ENCODE measurements around the gene ANO6. TPM values are rescaled to one million over a fixed set of nuclear protein-coding genes. Genes with fewer than 3 reads are reported as not detected.

The ANO6 gene
- total and polyA plus RNA-seq, 10 donors = 2.3 to 38.5 (median 31.7) TPM

GRCh38 chr12:45263587-45263986, 47.7 kb downstream of the ANO6 start:
- H3K36me3 ChIP-seq = no peaks in the 10 kb centered on the region
- H3K27ac ChIP-seq = no peak overlapping the region
- intact Hi-C loops (cut with DNase I; ENCODE audit: low total_unique reads) = no loop called here
- H3K4me3 ChIP-seq = no peak overlapping the region
- no peaks in the 10 kb centered on the region for H3K9me3 ChIP-seq
- H3K4me1 ChIP-seq = peaks cover 0 to 25% (median 13%) of the 10 kb centered on the region in 6 donors
- TF ChIP-seq POLR2A (IDR thresholded peaks at IDR 0.05) (no peak), POLR2AphosphoS5 (IDR thresholded peaks at IDR 0.05) (no peak), CTCF (IDR thresholded peaks at IDR 0.05 in 8 of 11, conservative IDR thresholded peaks at IDR 0.05 in 3 of 11) (no peak)
- DNase-seq = no peak
- no peaks in the 10 kb centered on the region for H3K27me3 ChIP-seq (replicated peaks in 1 of 7)
- 92 to 99% (median 95%) methylated on average over 3 of the region's 3 CpGs for WGBS, 5 donors

GRCh38 chr12:45268672-45269411, 52.9 kb downstream of the ANO6 start:
- peak overlapping the region in 5 of 8 donors; percentile 0 to 49 (median 17) for H3K27ac ChIP-seq
- peaks cover 0 to 20% (median 15%) of the 10 kb centered on the region in 6 donors for H3K4me1 ChIP-seq
- peak overlapping the region in 2 of 8 donors; percentile 10 for H3K4me3 ChIP-seq
- 13 to 22% (median 16%) methylated on average over 5 of the region's 5 CpGs for WGBS, 5 donors
- H3K36me3 ChIP-seq = no peaks in the 10 kb centered on the region
- no peaks in the 10 kb centered on the region for H3K9me3 ChIP-seq
- intact Hi-C loops (cut with DNase I; ENCODE audit: low total_unique reads) = no loop called here
- H3K27me3 ChIP-seq (replicated peaks in 1 of 7) = no peaks in the 10 kb centered on the region
- TF ChIP-seq POLR2AphosphoS5 (IDR thresholded peaks at IDR 0.05) = peak in 1 of 3 donors; percentile 33
- peak in 3 of 11 experiments; percentile 23 to 39 (median 29) for TF ChIP-seq CTCF (IDR thresholded peaks at IDR 0.05 in 8 of 11, conservative IDR thresholded peaks at IDR 0.05 in 3 of 11)
- no peak for TF ChIP-seq POLR2A (IDR thresholded peaks at IDR 0.05)
- no peak for DNase-seq

- no peak overlapping the region for H3K4me3 ChIP-seq
- no peaks in the 10 kb centered on the region for H3K27me3 ChIP-seq (replicated peaks in 1 of 7)
- TF ChIP-seq POLR2AphosphoS5 (IDR thresholded peaks at IDR 0.05) (no peak), CTCF (IDR thresholded peaks at IDR 0.05 in 8 of 11, conservative IDR thresholded peaks at IDR 0.05 in 3 of 11) (no peak), POLR2A (IDR thresholded peaks at IDR 0.05) (no peak)
- H3K4me1 ChIP-seq = peaks cover 0 to 20% (median 15%) of the 10 kb centered on the region in 6 donors
- intact Hi-C loops (cut with DNase I; ENCODE audit: low total_unique reads) = no loop called here
- H3K27ac ChIP-seq = peak overlapping the region in 3 of 8 donors; percentile 12 to 45 (median 17)
- no peaks in the 10 kb centered on the region for H3K36me3 ChIP-seq
- no peak for DNase-seq
- H3K9me3 ChIP-seq = no peaks in the 10 kb centered on the region
- WGBS, 5 donors = 68 to 84% (median 80%) methylated on average over 2 of the region's 2 CpGs
Observed at GRCh38 chr12:45269412-45269751, 53.5 kb downstream of the ANO6 start.

- no peaks in the 10 kb centered on the region for H3K27me3 ChIP-seq (replicated peaks in 1 of 7)
- intact Hi-C loops (cut with DNase I; ENCODE audit: low total_unique reads) = no loop called here
- 86 to 97% (median 92%) methylated on average over 3 of the region's 3 CpGs for WGBS, 5 donors
- H3K27ac ChIP-seq = no peak overlapping the region
- peaks cover 0 to 20% (median 15%) of the 10 kb centered on the region in 6 donors for H3K4me1 ChIP-seq
- H3K36me3 ChIP-seq = no peaks in the 10 kb centered on the region
- TF ChIP-seq POLR2AphosphoS5 (IDR thresholded peaks at IDR 0.05) (no peak), CTCF (IDR thresholded peaks at IDR 0.05 in 8 of 11, conservative IDR thresholded peaks at IDR 0.05 in 3 of 11) (no peak), POLR2A (IDR thresholded peaks at IDR 0.05) (no peak)
- no peaks in the 10 kb centered on the region for H3K9me3 ChIP-seq
- no peak for DNase-seq
- no peak overlapping the region for H3K4me3 ChIP-seq
Observed at GRCh38 chr12:45270951-45271350, 55.1 kb downstream of the ANO6 start.
